ENCODE measurements around the gene ATXN1. TPM values are rescaled to one million over a fixed set of nuclear protein-coding genes. Genes with fewer than 3 reads are reported as not detected.
"Not testable (repeated sequence)": the region's sequence is repeated elsewhere in the genome, so short reads cannot be mapped to it uniquely, and the experiment has no call there.

ATXN1 gene
- total RNA-seq, 1 donor from 2014 or later = 36.0 TPM

DNA sequence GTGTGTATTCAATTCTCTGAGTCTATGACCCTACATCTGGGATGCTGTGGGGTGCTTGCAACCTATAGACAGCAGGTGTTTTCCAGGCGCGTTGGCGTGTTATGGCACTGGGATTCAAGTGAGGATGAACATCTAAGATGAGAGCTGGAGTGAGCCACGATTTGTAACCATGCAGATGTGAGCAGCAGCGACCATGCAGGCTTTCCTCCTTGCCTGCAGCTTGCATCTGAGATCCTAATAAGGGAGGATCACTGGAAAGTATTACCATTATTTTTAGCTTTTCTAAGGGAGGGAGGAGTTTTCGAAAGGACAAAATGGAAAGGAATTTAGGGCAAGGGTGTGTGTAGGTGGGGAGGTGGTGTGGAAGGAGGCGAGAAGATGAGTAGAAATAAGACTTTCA lies 216.7 kb downstream of the ATXN1 start:
- DNase-seq (ENCODE audit: low spot score) = no peak

DNA sequence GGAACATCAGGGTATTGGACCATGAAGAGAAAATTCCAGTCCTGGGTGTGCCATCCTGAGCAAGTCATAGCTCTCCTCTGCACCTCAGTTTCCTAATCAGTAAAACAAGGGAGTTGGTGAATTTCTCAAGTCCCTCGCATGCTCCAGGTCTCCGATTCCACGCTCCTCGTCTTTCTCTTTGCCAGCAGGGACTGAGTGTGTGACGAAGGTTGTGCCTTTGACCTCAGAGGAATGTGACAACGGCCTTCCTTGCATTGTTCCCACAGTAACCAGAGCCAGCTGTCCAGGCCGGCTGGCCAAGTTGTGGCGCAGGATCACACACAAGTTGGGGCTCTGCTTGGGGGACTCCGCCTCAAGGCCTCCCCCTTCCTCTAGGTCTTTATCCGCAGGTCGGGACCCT lies 217.3 kb downstream of the ATXN1 start:
- no peak for DNase-seq (ENCODE audit: low spot score)

DNA sequence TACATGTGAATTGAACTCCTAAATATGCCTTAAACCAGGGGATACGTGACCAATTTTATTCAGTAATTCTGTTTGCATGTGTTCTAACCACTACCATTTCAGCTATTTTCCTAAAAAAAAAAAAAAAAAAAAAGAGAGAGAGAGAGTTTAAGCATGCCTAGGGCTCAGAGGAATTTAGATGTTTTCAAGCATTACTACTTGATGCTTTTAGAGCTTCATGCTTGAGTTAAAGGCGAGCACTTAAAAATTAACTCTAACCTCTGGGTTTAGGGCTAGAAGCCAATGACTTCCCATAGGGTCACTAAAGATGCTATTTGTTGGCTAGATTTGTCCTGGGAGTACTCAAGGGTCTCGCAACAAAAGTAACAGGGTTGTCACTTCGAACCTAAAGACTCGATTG lies 217.7 kb downstream of the ATXN1 start:
- no peak for DNase-seq (ENCODE audit: low spot score)

DNA sequence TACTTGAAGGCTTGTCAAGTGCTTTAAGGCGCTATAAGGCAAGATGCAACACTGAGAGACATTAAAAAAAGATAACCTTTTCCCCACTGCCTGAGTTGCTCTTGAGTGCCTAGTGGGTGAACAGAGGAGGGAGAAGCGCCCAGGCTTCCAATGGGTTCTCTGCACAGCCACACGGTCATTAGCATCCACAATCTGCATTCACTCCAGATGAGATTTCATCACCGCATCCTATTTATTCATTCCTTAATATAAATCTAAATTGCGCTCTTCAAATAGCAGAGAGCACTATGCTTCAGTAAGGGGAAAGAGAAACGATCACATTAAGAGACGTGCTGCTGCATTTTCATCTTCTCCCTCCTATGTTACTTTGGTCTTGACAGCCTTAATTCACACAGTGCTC lies 219.2 kb downstream of the ATXN1 start:
- DNase-seq (ENCODE audit: low spot score) = no peak

DNA sequence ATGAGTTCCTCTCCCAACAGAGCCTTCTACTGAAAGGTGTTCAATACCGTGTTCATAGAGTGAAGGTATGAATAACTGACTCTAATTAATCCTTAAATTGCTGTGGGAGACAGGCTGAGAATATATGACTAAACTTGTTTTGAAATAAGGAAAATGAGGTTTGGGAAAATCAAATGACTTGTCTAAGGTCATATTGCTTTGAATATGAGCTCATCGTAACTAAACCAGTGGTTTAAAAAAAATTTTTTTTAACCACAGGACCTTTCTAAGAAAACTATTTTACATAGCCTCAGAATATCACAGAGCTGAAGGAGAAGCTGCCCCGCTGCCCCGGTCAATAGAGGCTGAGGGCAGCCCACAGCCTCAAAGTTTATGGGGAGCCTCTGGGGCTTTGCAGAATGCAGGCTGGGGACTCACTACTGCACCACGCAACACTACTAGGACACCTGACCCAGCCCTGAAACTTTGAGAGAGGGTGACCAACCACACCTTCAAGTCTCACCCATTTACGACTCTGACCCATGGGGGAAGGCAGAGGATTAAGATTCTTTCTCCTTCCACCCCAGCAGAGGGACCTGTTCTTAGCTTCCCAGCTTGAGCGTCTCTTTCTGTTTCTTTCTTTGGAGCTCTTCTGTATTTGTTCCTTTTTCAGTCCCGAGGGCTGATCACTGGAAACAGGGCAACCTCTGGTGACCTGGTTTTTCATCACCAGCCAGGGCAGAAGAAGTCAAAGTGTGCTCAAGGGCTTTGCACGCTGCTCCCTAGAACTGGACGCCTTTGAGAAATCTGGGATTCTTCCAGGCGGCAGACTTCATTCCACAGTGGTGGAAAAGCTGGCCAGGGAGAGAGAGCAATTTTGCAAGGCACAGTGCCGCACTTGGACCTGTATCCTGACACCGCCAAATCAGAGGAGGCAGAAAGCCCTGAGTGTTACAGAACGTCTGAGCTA lies 220.2 kb downstream of the ATXN1 start:
- no peak for DNase-seq (ENCODE audit: low spot score)

DNA sequence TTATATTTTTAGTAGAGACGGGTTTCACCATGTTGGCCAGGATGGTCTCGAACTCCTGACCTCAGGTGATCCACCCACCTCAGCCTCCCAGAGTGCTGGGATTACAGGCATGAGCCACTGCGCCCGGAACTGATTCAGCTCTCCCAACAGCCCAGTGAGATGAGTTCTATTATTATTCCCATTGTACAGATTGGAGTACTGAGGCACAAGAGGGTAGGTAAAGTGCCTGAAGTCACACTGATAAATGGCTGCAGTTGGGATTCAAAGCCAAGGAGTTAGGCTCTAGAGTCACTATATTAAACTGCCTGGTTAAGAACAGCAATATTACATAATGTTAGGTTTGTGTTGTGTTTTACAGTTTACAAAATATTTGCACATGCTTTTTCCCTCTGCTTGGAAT lies 220.9 kb downstream of the ATXN1 start:
- DNase-seq (ENCODE audit: low spot score) = not testable (repeated sequence)

DNA sequence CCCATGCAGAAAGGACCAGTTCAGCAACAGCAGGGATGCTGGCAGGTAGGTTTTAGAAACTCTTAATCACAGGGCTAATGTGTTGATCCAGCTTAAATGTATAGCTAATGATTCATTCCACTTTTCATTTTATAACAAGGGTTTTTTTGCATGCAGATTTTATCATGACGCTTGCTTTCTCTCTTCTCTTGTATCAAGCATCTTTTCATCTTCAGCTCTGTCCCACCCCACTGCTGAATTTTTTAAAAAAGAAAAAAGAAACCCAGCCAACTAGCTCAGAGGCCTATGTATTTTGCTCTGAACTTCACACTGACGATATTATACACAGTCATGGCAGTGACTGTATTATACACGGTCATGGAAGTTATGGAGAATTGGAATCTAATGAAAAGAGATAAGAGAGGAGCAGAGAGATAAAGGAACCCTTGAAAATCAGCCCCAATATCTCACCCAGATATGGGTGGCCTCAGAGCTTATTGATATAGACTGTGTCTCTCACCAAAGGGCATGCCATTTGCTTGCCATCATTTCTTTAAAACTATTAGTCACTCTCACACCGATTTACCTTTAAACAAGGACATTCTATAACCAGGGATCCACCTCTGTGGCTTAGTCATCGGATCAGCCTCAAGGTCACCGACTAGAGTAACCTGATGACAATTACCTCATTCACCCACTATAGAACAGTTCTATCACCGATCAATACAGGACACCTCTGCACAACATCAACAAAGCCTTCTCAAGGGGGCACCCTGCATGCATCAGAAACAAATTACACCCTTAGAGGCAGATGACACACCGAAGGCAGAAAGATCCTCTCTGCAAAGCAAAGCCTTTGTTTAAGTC lies 222.0 kb downstream of the ATXN1 start:
- no peak for DNase-seq (ENCODE audit: low spot score)

DNA sequence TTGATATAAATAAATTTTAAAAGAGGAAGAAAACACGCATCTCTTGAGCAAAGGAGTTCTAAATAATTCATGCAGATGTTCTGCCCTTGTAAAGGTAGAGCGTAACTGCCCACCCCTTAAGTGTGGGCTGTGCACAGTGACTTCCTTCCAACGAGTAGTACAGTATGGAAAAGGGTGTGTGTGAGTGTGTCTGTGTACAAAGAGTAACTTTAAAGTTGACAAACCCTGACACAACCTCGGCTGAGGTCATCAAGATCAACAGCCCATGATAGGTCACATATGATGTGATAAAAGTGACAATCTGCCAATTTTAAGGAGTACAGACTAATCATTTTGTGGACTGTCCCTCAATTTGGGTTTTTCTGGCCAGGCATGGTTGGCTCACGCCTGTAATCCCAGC lies 225.7 kb downstream of the ATXN1 start:
- DNase-seq (ENCODE audit: low spot score) = no peak

DNA sequence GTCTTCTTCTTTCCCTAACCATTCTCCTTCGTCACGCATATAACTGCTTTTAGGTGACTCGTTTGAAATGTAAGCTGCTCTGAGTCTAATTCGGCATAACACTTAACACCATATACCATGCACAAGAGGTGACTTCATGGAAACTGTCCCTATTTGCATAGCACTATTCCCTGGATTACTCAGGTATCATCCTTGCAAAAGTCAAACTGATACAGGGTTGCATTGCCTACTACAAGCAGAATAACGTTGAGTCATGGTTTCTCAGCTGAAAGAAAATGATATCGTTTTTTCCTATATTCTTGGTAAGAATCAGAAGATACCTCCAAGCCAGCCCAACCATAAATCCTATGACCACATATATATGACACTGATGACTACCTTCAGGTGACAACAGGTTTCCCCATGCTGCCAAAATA lies 227.5 kb downstream of the ATXN1 start:
- DNase-seq (ENCODE audit: low spot score) = no peak

DNA sequence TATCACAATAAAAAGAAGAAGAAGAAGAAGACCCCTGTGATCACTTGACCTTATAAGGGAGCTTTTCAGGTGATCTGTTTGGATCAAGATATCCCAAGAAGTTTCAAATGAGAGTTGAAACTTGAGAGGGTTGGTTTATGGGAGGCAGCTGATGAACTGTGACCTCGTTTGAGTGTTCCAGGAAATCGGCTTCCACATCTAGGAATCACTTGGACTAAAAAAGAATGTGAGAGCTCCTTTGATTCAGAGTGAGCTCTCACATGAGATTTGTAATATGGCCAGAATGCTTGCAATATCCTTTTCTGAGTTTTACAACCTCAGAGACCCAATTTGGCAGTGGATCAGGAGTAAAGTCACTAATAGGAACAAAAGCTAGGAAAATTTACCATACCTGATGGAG lies 228.1 kb downstream of the ATXN1 start:
- DNase-seq (ENCODE audit: low spot score) = no peak

DNA sequence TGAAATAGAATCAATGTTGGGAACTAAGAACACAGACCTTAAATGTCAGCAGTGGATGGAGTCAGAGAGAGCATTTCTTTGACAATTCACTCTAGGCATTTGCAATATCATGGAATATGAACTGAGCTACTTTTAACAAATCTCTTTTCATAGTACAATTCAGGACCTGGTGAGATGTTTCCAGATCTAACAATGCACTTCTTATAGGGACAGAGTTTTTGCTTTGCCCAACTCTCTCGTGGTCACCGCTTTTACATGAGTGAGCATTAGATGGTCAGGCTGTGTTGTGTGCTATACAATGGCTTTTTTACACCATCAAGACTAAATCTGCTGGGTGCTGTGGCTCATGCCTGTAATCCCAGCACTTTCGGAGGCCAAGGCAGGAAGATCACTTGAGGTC lies 233.6 kb downstream of the ATXN1 start:
- DNase-seq (ENCODE audit: low spot score) = no peak

DNA sequence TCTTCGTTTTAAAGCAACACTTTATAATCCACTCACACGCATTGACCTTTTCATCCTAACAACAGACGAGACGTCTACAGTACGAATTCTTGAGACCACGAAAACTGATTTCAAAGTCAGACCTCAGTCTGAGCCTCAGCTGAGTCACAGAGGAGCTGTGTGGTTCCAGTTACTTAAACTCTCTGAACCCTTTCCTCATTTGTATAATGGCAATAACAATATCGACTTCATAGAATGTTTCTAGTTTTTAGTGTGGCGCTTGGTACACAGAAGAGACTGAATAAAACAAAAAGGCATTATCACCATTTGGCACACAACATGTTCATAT lies 236.9 kb downstream of the ATXN1 start:
- DNase-seq (ENCODE audit: low spot score) = no peak

DNA sequence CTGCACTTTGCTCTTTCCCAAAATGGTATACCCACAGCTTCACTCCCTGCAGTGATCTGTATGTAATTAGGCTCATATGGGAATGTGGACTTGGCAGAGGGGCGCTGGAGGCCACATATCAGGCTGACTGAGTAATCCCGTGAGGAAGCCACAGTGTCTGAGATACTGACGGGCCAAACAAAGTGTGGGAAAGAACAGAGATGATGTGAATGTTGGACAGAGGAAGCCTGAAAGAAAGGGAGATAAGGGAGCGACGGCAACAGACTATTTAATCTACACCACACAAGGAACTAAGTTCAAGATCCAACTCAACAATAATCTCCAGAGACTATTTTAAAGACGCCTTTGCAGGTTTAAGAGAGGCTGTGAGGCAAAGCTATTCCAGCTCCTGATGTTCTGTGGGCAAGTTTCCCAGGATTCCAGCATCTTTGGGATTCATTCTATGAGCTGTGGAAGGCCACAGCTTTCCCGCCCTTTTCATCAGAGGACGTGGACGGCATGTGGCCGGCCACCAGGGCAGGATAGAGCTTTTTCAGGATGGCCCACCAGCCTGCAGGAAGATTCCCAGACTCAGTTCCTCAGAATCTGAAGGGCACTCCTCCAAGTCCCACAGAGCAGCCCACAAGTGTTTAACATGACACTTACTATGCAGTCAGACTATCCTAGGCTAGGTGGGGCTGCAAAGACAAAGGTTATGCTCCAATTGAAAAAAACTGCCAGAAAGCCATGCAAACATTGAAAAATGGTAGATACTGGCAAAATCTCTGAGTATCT lies 237.5 kb downstream of the ATXN1 start:
- no peak for DNase-seq (ENCODE audit: low spot score)

DNA sequence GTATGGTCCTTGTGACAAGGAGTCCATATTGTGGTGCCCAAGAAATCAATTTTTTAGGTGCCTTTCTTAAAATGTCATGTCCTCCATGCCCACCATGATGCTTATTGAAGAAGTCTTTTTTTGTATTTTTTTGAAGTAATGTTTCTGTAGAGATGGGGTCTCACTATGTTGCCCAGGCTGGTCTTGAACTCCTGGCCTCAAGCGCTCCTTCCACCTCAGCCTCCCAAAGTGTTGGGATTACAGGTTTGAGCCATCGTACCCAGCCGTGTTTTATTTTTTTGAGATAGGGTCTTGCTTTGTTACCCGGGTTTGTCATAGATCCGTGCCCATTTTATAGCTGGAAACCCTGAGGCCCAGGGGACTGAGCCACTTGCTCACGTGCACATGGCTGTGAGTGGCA lies 238.3 kb downstream of the ATXN1 start:
- DNase-seq (ENCODE audit: low spot score) = no peak

DNA sequence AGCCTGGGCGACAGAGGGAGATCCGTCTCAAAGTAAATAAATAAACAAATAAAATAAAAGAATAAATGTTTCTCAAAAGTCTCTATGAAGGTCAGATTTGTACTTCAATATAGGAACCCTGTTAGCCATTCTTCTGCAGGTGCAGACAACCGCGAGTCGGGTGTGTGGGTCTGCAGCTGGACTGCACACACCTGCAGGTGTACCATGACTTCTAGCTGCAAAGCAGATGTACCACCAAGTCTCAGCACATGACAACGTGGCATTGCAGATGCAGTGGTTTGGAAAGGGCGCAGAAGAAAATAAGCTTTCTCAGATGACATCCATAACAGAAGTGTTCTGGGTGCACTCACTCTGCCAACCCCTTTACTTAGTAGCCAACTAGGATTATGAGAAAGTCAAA lies 239.7 kb downstream of the ATXN1 start:
- no peak for DNase-seq (ENCODE audit: low spot score)

DNA sequence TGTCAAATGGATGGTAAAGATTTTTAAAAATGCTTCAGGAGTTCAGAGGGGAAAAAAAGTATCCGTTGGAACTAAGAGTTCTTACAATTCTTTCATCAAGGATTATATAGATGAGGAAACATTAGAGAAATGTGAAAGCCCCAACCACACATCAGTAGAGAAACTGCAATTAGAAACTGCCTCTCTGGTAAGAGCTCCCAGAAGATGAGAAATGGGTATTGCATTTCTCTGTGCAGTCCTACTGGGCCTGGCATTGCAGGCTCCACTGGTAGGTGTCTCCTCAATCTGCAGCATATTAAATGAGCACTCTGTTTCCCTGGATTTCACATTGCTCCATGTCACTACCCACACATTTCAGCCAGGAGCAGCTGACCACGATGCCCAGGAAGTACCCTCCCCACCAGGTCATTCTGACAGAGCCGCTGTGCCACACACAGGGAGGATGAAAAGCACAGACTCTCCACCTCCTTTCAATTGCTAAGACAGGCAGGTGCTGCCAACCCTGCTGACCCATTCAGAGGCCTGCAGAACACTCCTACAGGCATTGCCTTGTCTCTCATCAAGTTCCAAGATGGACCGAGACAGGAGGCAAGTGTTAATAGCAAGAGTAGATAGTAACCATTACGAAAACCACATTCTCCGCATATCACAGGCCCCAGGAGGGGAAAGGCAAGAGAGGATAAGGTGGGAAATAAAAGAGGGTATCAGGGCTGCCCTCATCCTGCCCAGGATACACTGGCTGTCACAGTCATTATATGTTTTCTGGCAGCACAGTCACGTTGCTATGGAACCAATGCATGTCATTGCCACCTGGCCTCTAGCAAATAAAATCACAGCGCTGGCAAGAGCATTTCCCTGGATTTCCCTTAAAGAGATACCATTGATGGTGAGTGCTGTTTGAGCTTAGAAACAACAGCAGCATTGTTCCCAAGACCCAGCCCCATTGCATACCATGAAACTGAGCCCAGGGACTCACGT lies 241.7 kb downstream of the ATXN1 start:
- no peak for DNase-seq (ENCODE audit: low spot score)

DNA sequence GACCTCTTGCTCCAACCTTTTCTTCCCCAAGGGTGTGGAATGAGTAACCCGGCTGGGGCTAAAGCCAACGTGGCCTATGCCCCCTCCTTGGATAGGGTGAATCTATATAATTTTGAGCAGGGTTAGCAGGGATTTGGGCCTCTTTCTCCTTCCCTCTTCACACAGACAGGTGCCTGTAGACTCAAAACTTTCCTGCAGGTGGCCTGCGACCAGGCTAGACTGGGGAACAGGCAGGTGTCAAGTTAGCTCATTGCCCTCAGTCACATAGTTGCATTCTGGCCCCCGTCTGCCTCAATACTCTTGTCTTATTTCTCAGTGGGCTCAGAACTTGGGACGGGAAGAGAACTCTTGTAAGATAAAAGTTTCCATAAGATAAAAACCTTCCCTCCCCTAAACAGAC lies 243.0 kb downstream of the ATXN1 start:
- DNase-seq (ENCODE audit: low spot score) = no peak

DNA sequence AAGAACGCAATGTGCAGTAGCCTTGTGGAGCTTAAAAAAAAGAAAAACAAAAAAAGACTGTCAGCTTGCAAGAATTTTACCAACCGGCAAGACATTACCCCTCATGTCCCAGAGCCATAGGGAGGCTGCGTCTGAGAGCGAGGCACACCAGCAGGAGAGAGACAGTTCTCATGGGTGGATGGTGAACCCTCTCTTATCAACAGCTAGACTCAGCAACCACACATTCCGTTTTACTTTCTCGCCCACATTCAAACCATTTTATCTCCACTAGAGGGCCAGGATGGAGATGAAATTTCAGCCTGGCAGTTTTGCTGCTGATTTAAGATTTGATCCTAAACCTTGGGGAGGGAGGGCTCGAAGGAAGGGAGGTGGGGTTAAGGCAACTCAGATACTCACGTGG lies 247.0 kb downstream of the ATXN1 start:
- no peak for DNase-seq (ENCODE audit: low spot score)

DNA sequence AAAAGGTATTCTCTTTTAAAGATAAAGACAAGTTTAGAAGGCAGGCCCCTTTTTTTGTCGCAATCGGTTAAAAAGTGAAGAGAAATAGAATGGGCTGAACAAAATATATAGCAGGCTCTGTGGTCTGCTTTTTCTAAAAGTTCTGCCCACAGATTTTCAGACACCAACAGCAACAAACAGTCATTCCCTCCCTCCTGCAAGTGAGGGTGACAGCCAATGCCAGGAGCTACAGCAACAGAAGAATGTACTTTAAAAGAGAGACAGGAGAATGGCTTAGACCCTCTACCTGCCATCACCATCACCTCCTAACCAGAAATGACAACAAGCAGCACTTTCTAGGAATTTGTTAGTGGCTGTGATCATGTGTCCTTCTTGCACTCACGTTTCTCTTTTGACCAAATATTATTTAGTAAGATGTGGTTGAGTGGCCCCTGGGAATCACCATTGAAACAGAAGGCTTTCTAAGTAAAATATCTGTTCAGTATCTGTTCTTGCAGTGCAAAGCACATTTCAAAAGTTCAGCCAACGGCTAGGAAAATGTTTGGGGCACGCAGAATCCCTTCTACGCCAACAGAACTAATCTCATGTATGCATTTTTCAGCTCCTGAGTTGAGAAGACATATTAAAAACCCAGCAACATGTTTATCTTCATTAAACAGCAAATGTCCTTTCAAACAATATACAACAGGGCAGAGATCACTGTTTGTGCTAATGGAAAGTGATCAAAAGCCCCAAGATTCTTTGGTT lies 248.5 kb downstream of the ATXN1 start:
- DNase-seq (ENCODE audit: low spot score) = no peak
